AG04449 (cell line): Measurements from ENCODE around the gene SMURF2.

ENCODE experiments used
- CTCF ChIA-PET: fragments of 350-600 bp; formaldehyde crosslinking; extraction: SDS; loops from one replicate; lab custom pipeline; 2021; ENCODE audit warnings: antibody characterized with exemption; lab: Yijun Ruan, JAX
- POLR2A ChIA-PET: fragments of 400-600, 350-600 bp; formaldehyde crosslinking; extraction: SDS; loops from one replicate; lab custom pipeline; 2020; ENCODE audit warnings: antibody characterized with exemption, inconsistent platforms; lab: Yijun Ruan, JAX
- DNase-seq: peaks from one replicate; pipeline ENCODE4 v3.0.0-alpha.2; 2010; ENCODE audit warnings: low read depth, low spot score
- H3K4me3 ChIP-seq: 2 replicates; pipeline ENCODE4 v1.5.1; 2011; ENCODE audit warnings: low read depth, mild to moderate bottlenecking, control low read depth, low read length
- CTCF ChIP-seq: IDR thresholded peaks from one replicate; pipeline ENCODE4 v1.5.1; 2011; ENCODE audit warnings: mild to moderate bottlenecking, moderate library complexity, low read length, control low read depth, inconsistent platforms; ENCODE audit not compliant: insufficient read depth; ENCODE audit errors: missing control alignments

Gene SMURF2

GRCh38 chr17:64555281-64555680, 106.8 kb downstream of the SMURF2 start:
- no peak overlapping the region for H3K4me3 ChIP-seq
- DNase-seq, result no peak
- ChIA-PET CTCF (interaction anchor here (1.1 to 1.2 kb wide), 2 partner anchors 8 to 94 kb away, joined by 3 to 4 read pairs; no protein-coding TSS in a partner anchor), POLR2A (interaction anchor here (0.7 kb wide), 1 partner anchor 13 kb away, joined by 4 read pairs; no protein-coding TSS in a partner anchor)
- no peak for TF ChIP-seq CTCF

GRCh38 chr17:64554028-64554637, 108.0 kb downstream of the SMURF2 start:
- ChIA-PET CTCF (interaction anchor here (1.0 kb wide), 1 partner anchor 21 kb away, joined by 3 read pairs; no protein-coding TSS in a partner anchor), POLR2A (no interaction called here)
- no peak for DNase-seq
- no peak for TF ChIP-seq CTCF
- H3K4me3 ChIP-seq, result no peak overlapping the region

GRCh38 chr17:64551461-64551860, 110.6 kb downstream of the SMURF2 start:
- TF ChIP-seq CTCF, result no peak
- ChIA-PET POLR2A (no interaction called here), CTCF (no interaction called here)
- DNase-seq, result no peak
- H3K4me3 ChIP-seq, result no peak overlapping the region

- TF ChIP-seq CTCF, result no peak
- no peak overlapping the region for H3K4me3 ChIP-seq
- CTCF ChIA-PET, result interaction anchor here (0.6 to 1.7 kb wide), 4 partner anchors 8 to 102 kb away, joined by 3 to 6 read pairs (median 4); no protein-coding TSS in a partner anchor
- POLR2A ChIA-PET, result no interaction called here
- DNase-seq, result no peak
Observed at GRCh38 chr17:64547319-64547718, 114.8 kb downstream of the SMURF2 start.

GRCh38 chr17:64546716-64547115, 115.4 kb downstream of the SMURF2 start:
- DNase-seq, result no peak
- TF ChIP-seq CTCF, result no peak
- ChIA-PET CTCF (interaction anchor here (0.6 to 2.6 kb wide), 3 partner anchors 10 to 103 kb away, joined by 3 to 8 read pairs (median 6); no protein-coding TSS in a partner anchor), POLR2A (no interaction called here)
- no peak overlapping the region for H3K4me3 ChIP-seq

GRCh38 chr17:64544742-64545141, 117.4 kb downstream of the SMURF2 start:
- H3K4me3 ChIP-seq, result no peak overlapping the region
- POLR2A ChIA-PET, result no interaction called here
- TF ChIP-seq CTCF, result no peak
- no peak for DNase-seq
- CTCF ChIA-PET, result interaction anchor here (1.1 to 2.6 kb wide), 5 partner anchors 11 to 232 kb away, joined by 3 to 8 read pairs (median 3); no protein-coding TSS in a partner anchor
